ENCODE measurements around the gene CTRB1. TPM values are rescaled to one million over a fixed set of nuclear protein-coding genes. Genes with fewer than 3 reads are reported as not detected.

CTRB1 gene
- total RNA-seq, 4 donors from 2014 or later, result not detected

DNA sequence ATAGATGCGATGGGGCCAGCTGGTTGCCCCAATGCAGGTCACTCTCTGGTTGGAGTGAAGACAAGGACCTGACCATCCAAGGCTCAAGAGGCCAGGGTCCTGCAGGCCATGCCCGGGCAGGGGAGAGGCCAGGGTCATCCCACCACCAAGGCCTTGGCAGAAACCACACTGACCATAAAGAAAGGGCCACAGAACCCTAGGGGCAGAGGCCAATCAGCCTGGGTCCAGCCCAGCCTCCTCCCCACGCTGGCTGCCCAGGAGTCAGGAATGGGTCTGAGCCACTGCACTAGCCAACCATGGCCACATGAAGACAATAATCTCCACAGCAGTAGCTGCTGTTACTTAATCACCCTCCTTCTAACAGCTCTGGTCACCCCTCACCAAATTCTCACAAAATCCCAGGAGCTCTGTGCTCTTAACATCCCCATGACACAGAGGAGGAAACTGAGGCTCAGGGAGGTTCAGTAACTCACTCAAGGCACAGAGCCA lies 42.8 kb downstream of the CTRB1 start:
- Histone ChIP-seq H3K36me3 (no peaks in the 10 kb centered on the region), H3K4me3 (no peak overlapping the region), H3K9me3 (no peaks in the 10 kb centered on the region), H3K27ac (peak overlapping the region in 2 of 4 donors; percentile 89 to 96), H3K4me1 (peaks cover 0 to 87% (median 57%) of the 10 kb centered on the region in 3 donors), H3K27me3 (no peaks in the 10 kb centered on the region)
- WGBS, 2 donors (ENCODE audit: low coverage in 1 of 2), result no CpG with 5 or more reads among the region's 3 CpGs
- ATAC-seq, result no peak
- TF ChIP-seq POLR2AphosphoS5 (IDR thresholded peaks at IDR 0.05) (no peak), CTCF (IDR thresholded peaks at IDR 0.05) (no peak), POLR2A (IDR thresholded peaks at IDR 0.05) (no peak), EP300 (IDR thresholded peaks at IDR 0.05) (no peak)

GRCh38 chr16:75262104-75262799 lies 43.5 kb downstream of the CTRB1 start:
- no peak for TF ChIP-seq POLR2A (IDR thresholded peaks at IDR 0.05)
- no peak for TF ChIP-seq POLR2AphosphoS5 (IDR thresholded peaks at IDR 0.05)
- TF ChIP-seq EP300 (IDR thresholded peaks at IDR 0.05), result no peak
- TF ChIP-seq CTCF (IDR thresholded peaks at IDR 0.05), result no peak
- H3K36me3 ChIP-seq, result no peaks in the 10 kb centered on the region
- WGBS, 2 donors (ENCODE audit: low coverage in 1 of 2), result 40% methylated on average over 2 of the region's 14 CpGs; no CpG with 5 or more reads in 1 of the 2 donors
- peak overlapping the region in 3 of 4 donors; percentile 89 to 96 (median 95) for H3K27ac ChIP-seq
- ATAC-seq, result no peak
- no peak overlapping the region for H3K4me3 ChIP-seq
- peaks cover 0 to 87% (median 51%) of the 10 kb centered on the region in 3 donors for H3K4me1 ChIP-seq
- no peaks in the 10 kb centered on the region for H3K27me3 ChIP-seq
- H3K9me3 ChIP-seq, result no peaks in the 10 kb centered on the region

DNA sequence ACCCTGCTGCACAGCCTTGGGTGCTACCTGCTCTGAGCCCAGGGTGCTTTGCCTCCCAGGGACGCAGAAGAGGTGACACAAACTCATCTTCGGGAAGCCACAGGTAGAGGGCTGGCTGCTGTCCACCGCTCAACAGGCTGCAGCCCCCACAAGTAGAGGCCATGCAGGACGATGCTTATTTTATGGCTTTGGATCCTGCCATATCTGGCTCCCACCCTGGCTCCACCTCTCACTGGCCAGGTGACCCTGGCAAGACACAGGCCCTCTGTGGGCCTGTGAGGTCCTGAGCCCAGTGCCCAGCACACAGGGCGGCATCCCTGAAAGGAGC lies 44.0 kb downstream of the CTRB1 start:
- no peak for ATAC-seq
- H3K36me3 ChIP-seq, result no peaks in the 10 kb centered on the region
- WGBS, 2 donors (ENCODE audit: low coverage in 1 of 2), result no CpG with 5 or more reads among the region's 5 CpGs
- no peaks in the 10 kb centered on the region for H3K9me3 ChIP-seq
- H3K27ac ChIP-seq, result peak overlapping the region in 3 of 4 donors; percentile 89 to 96 (median 95)
- H3K4me1 ChIP-seq, result peaks cover 0 to 87% (median 49%) of the 10 kb centered on the region in 3 donors
- TF ChIP-seq CTCF (IDR thresholded peaks at IDR 0.05) (no peak), POLR2AphosphoS5 (IDR thresholded peaks at IDR 0.05) (no peak), EP300 (IDR thresholded peaks at IDR 0.05) (no peak), POLR2A (IDR thresholded peaks at IDR 0.05) (no peak)
- no peak overlapping the region for H3K4me3 ChIP-seq
- H3K27me3 ChIP-seq, result no peaks in the 10 kb centered on the region

GRCh38 chr16:75263291-75263962 lies 44.6 kb downstream of the CTRB1 start:
- no peak for ATAC-seq
- Histone ChIP-seq H3K27me3 (no peaks in the 10 kb centered on the region), H3K4me1 (peaks cover 0 to 87% (median 48%) of the 10 kb centered on the region in 3 donors), H3K36me3 (no peaks in the 10 kb centered on the region), H3K27ac (peak overlapping the region in 3 of 4 donors; percentile 89 to 96 (median 95)), H3K9me3 (no peaks in the 10 kb centered on the region), H3K4me3 (peak overlapping the region in 1 of 2 donors; percentile 94)
- no CpG with 5 or more reads among the region's 14 CpGs for WGBS, 2 donors (ENCODE audit: low coverage in 1 of 2)
- TF ChIP-seq POLR2AphosphoS5 (IDR thresholded peaks at IDR 0.05) (no peak), CTCF (IDR thresholded peaks at IDR 0.05) (no peak), POLR2A (IDR thresholded peaks at IDR 0.05) (no peak), EP300 (IDR thresholded peaks at IDR 0.05) (no peak)

Data from gastroesophageal sphincter (tissue), 4 donors.